OCI-LY1 (cell line): ENCODE results near the gene KCNJ14.

Source experiments
- CTCF ChIP-seq: fragments of 200-600 bp; sonication (generic), shearing (Covaris generic); IDR thresholded peaks from 2 replicates; pipeline ENCODE4 v1.5.1; 2017; ENCODE audit warnings: mild to moderate bottlenecking, antibody characterized with exemption, low read length, moderate library complexity, mixed read lengths
- EZH2 ChIP-seq: fragments of 200-600 bp; sonication (generic), shearing (Covaris generic); IDR thresholded peaks from 2 replicates; pipeline ENCODE4 v1.8.0; 2017; ENCODE audit warnings: borderline replicate concordance, mixed run types, mild to moderate bottlenecking, antibody characterized with exemption, low read length, moderate library complexity, mixed read lengths

GRCh38 chr19:48419158-48419920 lies 36.0 kb upstream of the KCNJ14 start:
- TF ChIP-seq CTCF (no peak), EZH2 (no peak)
